Kidney epithelial cell (primary cell): ENCODE data around the gene DNER. TPM values are rescaled to one million over a fixed set of nuclear protein-coding genes. Genes with fewer than 3 reads are reported as not detected.

ENCODE experiments used
- DNase-seq: peaks from one replicate; pipeline ENCODE4 v3.0.0-alpha.2; 2010; ENCODE audit warnings: low read depth
- H3K27me3 ChIP-seq: 2 replicates; pipeline ENCODE4 v1.6.0; 2011; ENCODE audit warnings: low read length; ENCODE audit not compliant: control insufficient read depth, insufficient read depth
- H3K36me3 ChIP-seq: 2 replicates; pipeline ENCODE4 v1.5.1; 2011; ENCODE audit warnings: low read length; ENCODE audit not compliant: control insufficient read depth, insufficient read depth
- H3K4me3 ChIP-seq: 2 replicates; pipeline ENCODE4 v1.5.1; 2011; ENCODE audit warnings: low read depth, mild to moderate bottlenecking, control low read depth, low read length
- CTCF ChIP-seq: IDR thresholded peaks from 2 replicates; pipeline ENCODE4 v1.5.1; 2011; ENCODE audit warnings: mild to moderate bottlenecking, moderate library complexity, low read length, control low read depth, inconsistent platforms; ENCODE audit not compliant: insufficient read depth, poor library complexity, severe bottlenecking
- total RNA-seq: library from RNA; depleted of rRNA; stranded (reverse); fragments of >200 nt; gene quantifications from 2 replicates; pipeline ENCODE4 v1.2.3, GENCODE V29; 2015

The DNER gene
- total RNA-seq, 1 donor from 2014 or later: 5.5 TPM

GRCh38 chr2:229661478-229661877 lies 52.9 kb downstream of the DNER start:
- no peak for DNase-seq
- H3K4me3 ChIP-seq: no peak overlapping the region
- no peaks in the 10 kb centered on the region for H3K27me3 ChIP-seq
- no peak for TF ChIP-seq CTCF
- no peaks in the 10 kb centered on the region for H3K36me3 ChIP-seq

GRCh38 chr2:229660951-229661350 lies 53.4 kb downstream of the DNER start:
- Histone ChIP-seq H3K36me3 (no peaks in the 10 kb centered on the region), H3K4me3 (no peak overlapping the region), H3K27me3 (no peaks in the 10 kb centered on the region)
- no peak for DNase-seq
- no peak for TF ChIP-seq CTCF

GRCh38 chr2:229660391-229660790 lies 54.0 kb downstream of the DNER start:
- TF ChIP-seq CTCF: no peak
- no peaks in the 10 kb centered on the region for H3K27me3 ChIP-seq
- DNase-seq: no peak
- H3K4me3 ChIP-seq: no peak overlapping the region
- H3K36me3 ChIP-seq: no peaks in the 10 kb centered on the region

GRCh38 chr2:229658004-229658403 lies 56.4 kb downstream of the DNER start:
- DNase-seq: no peak
- Histone ChIP-seq H3K27me3 (no peaks in the 10 kb centered on the region), H3K4me3 (no peak overlapping the region), H3K36me3 (no peaks in the 10 kb centered on the region)
- no peak for TF ChIP-seq CTCF

GRCh38 chr2:229654437-229654836 lies 59.9 kb downstream of the DNER start:
- no peaks in the 10 kb centered on the region for H3K27me3 ChIP-seq
- no peak for TF ChIP-seq CTCF
- DNase-seq: no peak

GRCh38 chr2:229653531-229653930 lies 60.8 kb downstream of the DNER start:
- H3K36me3 ChIP-seq: no peaks in the 10 kb centered on the region
- H3K4me3 ChIP-seq: no peak overlapping the region
- no peak for TF ChIP-seq CTCF
- no peaks in the 10 kb centered on the region for H3K27me3 ChIP-seq
- DNase-seq: peak; percentile 45

More at GRCh38 chr2:229654437-229654836, 59.9 kb downstream of the DNER start:
- Histone ChIP-seq H3K4me3 (no peak overlapping the region), H3K36me3 (no peaks in the 10 kb centered on the region)
